ENCODE data around the gene ZKSCAN2.
A peak's percentile ranks its signal among the peaks of the same experiment; 100 is the strongest.

Gene ZKSCAN2

GRCh38 chr16:25194273-25194878 is 63.3 kb downstream of the ZKSCAN2 start:
- H3K4me3 ChIP-seq (ENCODE audit: control insufficient read depth, low read depth, low read length) = no peak overlapping the region
- TF ChIP-seq CTCF (IDR thresholded peaks at IDR 0.05; ENCODE audit: control insufficient read depth, insufficient read depth, low read depth, low read length, missing control alignments) = no peak

GRCh38 chr16:25192096-25192495 is 65.5 kb downstream of the ZKSCAN2 start:
- H3K4me3 ChIP-seq (ENCODE audit: control insufficient read depth, low read depth, low read length) = no peak overlapping the region
- no peak for TF ChIP-seq CTCF (IDR thresholded peaks at IDR 0.05; ENCODE audit: control insufficient read depth, insufficient read depth, low read depth, low read length, missing control alignments)
- DNase-seq (ENCODE audit: low read depth) = peak; percentile 33

More at GRCh38 chr16:25194273-25194878, 63.3 kb downstream of the ZKSCAN2 start:
- no peak for DNase-seq (ENCODE audit: low read depth)

GRCh38 chr16:25189305-25189704 is 68.3 kb downstream of the ZKSCAN2 start:
- no peak for DNase-seq (ENCODE audit: low read depth)
- TF ChIP-seq CTCF (IDR thresholded peaks at IDR 0.05; ENCODE audit: control insufficient read depth, insufficient read depth, low read depth, low read length, missing control alignments) = no peak
- no peak overlapping the region for H3K4me3 ChIP-seq (ENCODE audit: control insufficient read depth, low read depth, low read length)

- DNase-seq (ENCODE audit: low read depth) = no peak
- TF ChIP-seq CTCF (IDR thresholded peaks at IDR 0.05; ENCODE audit: control insufficient read depth, insufficient read depth, low read depth, low read length, missing control alignments) = no peak
- H3K4me3 ChIP-seq (ENCODE audit: control insufficient read depth, low read depth, low read length) = no peak overlapping the region
Observed at GRCh38 chr16:25187491-25187795, 70.2 kb downstream of the ZKSCAN2 start.

Data from AG09309 (cell line).